Activated CD4-positive, CD25-positive, alpha-beta regulatory T cell (primary cell): ENCODE data around the gene KCTD19.
A peak's percentile ranks its signal among the peaks of the same experiment; 100 is the strongest.

Source experiments
- DNase-seq, 4 experiments: peaks; one replicate each; lab custom pipeline; 2025; lab: John Stamatoyannopoulos, UW

Gene KCTD19

DNA sequence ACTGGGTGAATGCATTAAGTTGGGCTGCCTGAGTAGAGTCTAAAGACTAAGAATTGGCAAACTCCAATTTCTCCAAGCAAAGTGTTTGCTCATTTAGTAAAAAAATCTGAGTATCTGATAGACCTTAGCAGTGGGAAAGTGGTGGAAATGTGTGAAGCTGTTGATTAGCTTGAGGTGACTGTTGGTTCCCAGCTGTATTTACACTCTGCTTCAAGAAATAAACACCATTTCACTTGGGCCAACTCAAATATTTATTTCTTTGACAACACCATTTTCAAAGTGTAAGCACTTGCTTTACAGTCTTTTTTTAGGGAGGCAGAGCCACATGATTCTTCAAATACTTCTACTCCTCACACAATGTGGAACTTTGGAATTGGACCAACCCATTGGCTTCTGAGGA, 8.7 kb downstream of the KCTD19 start:
- DNase-seq = no peak

DNA sequence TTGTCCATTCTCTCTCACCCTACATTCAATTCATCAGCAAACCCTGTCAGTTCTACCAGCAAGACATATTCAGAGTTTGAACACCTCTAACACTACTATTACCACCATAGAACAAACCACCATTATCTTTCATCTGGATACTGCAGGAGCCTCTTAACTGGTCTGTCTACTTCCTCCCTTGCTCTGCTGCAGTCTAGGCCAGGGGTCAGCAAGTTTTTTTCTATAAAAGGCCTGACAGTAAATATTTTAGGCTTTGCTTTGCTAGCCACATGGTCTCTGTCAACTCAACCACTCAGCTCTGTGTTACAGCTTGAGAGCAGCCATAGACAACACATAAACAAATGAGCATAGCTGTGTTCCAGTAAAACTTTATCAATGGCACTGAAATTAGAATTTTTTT, 13.8 kb downstream of the KCTD19 start:
- DNase-seq = no peak

GRCh38 chr16:67311607-67312488, 14.7 kb downstream of the KCTD19 start:
- DNase-seq = peak in 2 of 4 experiments; percentile 50 to 55

DNA sequence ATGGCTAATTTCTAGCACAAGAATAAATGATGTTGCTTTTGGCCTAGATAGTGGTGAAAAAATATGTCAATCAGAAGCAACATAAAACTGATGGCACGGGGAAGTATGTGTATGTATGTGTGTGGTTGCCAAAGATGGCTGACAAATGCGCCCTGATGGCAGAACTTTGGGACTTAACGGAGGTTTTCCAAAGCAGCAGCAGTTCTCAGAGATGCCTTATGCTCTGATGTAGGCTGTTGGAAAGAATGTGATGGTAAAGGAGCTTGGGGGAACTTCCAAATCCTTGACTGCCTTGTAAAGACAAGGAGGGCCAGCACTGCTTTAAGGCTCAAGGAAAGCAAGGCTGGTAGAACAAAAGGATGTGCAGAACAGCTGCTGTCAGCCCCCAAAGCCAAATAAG, 16.0 kb downstream of the KCTD19 start:
- no peak for DNase-seq

DNA sequence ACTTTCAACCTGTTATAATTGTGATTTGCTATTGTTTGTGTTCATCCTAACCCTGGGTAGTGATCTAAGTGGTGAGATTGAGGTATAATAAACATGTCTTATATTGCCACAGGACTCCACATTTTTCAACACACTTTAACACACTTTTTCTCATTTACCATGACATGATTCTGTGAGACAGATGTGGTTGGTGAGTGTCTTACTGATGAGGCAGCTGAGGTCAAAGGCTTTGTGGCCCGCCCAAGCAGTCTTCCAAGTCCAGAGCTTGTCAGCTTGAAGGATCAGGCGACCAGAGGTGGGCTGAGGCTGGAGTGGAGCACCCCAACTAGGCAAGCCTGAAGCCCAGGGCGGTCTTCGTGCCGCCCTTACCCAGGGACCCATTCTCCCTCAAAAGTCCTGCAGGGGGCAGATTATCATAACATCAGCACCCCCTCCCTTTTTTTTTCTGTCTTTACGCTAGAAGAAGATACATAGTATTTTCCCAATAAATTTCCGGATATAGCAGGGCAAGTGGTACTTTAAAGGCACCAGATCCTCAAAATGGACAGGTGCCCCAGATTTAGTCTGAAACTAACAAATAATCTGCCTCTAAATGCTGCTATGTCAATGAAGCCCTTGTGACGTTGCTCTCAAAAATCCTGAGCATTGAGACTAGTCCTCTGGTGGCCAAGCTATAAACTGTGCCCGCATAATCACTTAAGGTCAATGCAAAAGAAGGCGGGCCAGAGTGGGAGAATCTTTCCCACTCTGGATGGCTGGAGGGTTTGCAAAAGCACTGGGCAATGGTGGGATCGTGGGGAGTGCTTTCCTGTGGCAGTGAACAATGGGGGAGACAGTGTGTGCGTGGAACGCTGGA, 21.1 kb downstream of the KCTD19 start:
- DNase-seq = no peak

- DNase-seq = no peak
Measured at GRCh38 chr16:67304020-67304419, 22.5 kb downstream of the KCTD19 start.

GRCh38 chr16:67302970-67303369, 23.6 kb downstream of the KCTD19 start:
- DNase-seq = no peak

- DNase-seq = no peak
Measured at GRCh38 chr16:67302076-67302475, 24.5 kb downstream of the KCTD19 start.

DNA sequence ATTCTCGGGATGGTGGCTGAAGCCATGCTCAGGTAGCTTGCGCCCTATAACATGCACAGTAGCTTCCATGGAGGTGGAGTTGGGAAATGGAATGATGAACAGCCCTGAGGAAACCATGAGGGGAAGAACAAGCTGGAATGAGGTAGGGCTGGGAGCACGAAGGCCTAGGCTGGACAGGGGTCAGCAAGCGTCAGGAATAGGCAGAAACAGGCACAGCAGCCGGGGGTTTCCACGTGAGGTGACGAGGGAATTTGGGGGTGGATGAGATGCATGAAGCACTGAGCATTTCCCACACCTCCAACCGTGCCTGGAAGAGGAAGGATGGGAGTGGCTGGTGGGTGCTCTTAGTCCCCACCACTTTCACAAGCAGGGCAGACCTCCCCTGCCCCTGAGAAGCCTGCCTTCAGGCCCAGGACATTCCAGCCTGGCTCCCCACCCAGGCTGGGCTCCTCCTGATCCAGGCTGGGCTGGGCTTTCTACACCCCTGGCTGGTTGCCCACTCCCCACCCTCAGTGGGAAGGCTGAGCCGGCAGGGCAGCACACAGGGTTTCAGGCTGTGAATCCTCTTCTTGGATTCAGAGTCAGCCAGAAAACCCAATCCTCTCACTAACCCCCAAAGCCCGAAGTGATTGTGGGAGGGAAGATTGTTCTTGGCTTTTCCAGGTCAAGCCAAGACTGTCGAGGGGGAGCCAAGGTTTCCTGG, 25.3 kb downstream of the KCTD19 start:
- no peak for DNase-seq

DNA sequence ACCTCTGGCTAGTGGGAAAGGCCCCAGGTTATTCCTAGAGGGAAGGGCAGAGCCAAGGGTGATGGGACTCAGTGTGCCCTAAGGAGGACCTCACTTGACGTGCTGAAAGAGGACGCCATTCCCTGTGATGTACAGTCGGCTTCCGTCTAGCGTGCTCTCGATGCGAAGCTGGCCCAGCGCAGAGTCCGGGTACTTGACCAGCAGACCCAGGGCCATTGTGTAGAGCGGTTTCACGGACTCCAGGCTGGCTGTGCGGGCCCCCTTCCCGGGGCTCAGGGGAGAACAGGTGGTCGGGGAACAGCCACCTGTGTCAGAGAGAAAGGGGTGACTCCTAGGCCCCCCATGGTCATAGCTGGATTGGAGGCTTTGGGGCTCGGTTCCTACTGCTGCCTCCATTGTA, 27.3 kb downstream of the KCTD19 start:
- no peak for DNase-seq

DNA sequence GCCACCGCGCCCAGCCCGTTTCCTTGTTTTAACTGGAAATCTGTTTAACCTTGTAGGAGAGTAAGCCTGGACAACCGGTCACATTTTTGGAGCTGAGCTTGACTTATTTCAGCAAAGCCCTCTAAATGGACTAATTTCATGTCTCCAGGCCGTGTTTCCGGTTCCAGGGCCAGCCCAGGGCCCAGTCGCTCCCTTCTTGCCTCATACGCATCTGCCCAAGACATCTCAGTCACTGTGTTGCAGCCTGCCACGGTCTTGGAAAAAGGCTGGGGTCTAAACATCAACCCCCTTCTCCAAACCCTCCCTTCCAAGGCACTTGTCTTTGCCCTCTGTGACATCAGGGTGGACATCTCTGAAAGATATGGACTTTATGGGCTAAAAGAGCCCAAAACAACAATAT, 28.3 kb downstream of the KCTD19 start:
- no peak for DNase-seq

DNA sequence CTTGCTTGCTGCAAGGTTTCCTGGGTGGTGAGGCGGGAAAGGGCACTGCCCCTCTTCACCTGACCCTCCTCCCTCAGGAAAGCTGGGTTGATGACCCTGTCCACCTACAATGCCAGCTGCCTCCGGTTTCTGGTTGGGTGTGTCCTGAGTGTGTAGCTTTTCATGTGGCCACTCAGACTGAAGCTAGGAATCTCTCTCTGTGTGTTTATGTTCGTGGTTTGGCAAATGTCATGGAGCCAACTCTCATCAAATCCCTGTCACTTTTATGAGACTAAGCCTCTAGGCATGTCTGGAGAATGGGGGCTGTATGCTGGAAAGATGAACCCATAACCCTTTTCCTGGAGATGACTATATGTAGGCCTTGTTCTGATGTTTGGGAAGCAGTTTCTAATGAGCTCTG, 30.1 kb downstream of the KCTD19 start:
- no peak for DNase-seq

GRCh38 chr16:67294938-67295361, 31.6 kb downstream of the KCTD19 start:
- DNase-seq = no peak

GRCh38 chr16:67294171-67294757, 32.3 kb downstream of the KCTD19 start:
- no peak for DNase-seq

DNA sequence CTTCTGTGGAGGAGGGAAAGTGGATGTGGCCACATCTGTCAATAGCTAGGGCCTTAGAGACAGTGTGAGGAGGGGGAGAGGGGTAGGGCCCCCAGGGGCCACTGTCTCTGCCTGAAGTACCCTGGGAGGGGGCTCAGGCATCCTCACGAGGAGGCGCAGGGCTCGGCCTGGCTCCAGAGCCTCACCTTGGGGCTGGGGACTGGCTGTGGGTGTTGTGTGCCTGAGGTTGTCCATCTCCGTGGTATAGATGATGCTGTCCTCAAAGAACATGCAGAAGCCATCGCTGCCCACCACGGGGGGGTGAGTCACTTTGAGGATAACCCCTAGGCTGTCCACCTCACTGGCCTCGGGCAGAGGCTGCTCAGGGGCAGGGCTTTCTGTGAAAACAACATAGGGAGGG, 35.1 kb downstream of the KCTD19 start:
- no peak for DNase-seq

GRCh38 chr16:67287960-67288359, 38.6 kb downstream of the KCTD19 start:
- no peak for DNase-seq

DNA sequence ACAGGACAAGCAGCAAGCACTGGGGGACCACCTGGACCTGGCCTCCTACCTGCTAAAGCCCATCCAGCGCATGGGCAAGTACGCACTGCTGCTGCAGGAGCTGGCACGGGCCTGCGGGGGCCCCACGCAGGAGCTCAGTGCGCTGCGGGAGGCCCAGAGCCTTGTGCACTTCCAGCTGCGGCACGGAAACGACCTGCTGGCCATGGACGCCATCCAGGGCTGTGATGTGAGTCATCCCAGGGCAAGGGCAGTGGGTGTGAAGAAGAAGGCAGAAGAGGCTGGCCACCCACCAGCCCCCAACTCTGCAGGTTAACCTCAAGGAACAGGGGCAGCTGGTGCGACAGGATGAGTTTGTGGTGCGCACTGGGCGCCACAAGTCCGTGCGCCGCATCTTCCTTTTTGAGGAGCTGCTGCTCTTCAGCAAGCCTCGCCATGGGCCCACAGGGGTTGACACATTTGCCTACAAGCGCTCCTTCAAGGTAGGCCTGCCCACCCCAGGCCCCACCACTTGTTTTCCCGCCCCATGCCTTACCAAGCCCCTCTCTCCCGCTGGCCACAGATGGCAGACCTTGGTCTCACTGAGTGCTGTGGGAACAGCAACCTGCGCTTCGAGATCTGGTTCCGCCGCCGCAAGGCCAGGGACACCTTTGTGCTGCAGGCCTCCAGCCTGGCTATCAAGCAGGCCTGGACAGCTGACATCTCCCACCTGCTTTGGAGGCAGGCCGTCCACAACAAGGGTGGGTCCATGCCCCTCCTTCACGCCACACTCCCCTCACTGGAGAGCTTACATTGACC, 39.9 kb downstream of the KCTD19 start:
- DNase-seq = no peak

DNA sequence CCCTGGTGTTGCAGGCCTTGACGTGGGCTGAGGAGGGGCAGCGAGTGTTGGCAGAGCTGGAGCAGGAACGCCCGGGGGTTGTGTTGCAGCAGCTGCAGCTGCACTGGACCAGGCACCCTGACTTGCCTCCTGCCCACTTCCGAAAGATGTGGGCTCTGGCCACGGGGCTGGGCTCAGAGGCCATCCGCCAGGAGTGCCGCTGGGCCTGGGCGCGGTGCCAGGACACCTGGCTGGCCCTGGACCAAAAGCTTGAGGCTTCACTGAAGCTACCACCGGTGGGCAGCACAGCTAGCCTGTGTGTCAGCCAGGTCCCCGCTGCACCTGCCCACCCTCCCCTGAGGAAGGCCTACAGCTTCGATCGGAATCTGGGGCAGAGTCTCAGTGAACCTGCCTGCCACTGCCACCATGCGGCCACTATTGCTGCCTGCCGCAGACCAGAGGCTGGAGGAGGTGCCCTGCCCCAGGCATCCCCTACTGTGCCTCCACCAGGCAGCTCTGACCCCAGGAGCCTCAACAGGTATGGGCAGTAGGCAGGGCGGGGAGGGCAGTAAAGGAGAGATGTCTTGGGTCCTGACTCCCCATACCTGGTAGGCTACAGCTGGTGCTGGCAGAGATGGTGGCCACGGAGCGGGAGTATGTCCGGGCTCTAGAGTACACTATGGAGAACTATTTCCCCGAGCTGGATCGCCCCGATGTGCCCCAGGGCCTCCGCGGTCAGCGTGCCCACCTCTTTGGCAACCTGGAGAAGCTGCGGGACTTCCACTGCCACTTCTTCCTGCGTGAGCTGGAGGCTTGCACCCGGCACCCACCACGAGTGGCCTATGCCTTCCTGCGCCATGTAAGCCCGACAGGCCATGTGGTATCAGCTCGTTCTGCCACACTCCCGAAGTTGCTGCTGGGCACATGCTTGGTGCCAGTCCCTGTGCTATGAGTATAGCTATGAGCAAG, 41.6 kb downstream of the KCTD19 start:
- DNase-seq = no peak

DNA sequence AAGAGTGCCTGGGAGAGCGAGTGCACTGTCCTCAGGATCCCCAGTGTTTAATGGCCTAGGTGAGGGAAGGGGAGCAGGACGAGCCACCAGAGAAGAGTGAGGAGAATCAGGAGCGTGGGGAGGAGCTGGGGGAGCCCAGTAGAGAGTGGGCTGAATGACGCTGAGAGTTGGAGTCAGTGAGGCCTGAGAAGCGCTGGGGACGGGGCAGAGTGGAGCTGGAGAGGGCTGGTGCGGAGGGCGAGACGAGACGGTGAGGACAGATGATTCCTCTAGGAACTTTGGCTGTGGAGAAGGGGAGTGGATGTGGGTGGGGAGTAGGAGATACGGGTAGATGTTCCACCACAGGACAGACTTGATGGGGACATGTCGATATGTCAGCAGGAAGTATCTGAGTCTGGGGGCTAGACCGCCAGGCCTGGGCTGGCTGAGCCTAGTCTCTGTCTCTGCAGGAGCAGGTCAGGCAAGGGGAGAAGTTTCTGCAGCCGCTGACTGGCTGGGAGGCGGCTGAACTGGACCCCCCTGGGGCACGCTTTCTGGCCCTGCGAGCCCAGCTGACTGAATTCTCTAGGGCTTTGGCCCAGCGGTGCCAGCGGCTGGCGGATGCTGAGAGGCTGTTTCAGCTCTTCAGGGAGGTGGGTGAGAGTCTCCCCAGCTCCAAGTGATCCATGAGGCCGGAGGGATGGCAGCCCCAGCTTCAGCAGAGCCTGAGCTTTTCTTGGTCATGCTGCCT, 42.5 kb downstream of the KCTD19 start:
- no peak for DNase-seq
